ENCODE data around the gene LRFN3.

DNA sequence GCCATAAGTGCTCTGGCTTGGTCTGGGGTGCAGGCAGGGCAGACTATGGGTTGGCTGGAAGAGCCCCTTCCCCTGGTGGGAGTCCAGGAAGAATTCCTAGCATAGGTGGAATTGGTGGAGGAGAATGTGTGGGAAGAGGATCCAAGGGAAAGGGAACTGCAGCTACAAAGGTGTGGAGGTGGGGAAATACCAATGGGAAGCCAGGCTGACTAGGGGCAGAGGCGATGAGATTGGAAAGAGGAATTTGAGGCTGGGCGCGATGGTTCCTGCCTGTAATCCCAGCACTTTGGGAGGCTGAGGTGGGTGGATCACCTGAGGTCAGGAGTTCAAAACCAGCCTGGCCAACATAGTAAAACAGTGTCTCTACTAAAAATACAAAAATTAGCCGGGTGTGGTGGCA, 54.0 kb downstream of the LRFN3 start:
- TF ChIP-seq EZH2 (IDR thresholded peaks at IDR 0.05; ENCODE audit: borderline replicate concordance, low read depth, low read length, poor library complexity, severe bottlenecking), result no peak
- TF ChIP-seq, protein P1, sequence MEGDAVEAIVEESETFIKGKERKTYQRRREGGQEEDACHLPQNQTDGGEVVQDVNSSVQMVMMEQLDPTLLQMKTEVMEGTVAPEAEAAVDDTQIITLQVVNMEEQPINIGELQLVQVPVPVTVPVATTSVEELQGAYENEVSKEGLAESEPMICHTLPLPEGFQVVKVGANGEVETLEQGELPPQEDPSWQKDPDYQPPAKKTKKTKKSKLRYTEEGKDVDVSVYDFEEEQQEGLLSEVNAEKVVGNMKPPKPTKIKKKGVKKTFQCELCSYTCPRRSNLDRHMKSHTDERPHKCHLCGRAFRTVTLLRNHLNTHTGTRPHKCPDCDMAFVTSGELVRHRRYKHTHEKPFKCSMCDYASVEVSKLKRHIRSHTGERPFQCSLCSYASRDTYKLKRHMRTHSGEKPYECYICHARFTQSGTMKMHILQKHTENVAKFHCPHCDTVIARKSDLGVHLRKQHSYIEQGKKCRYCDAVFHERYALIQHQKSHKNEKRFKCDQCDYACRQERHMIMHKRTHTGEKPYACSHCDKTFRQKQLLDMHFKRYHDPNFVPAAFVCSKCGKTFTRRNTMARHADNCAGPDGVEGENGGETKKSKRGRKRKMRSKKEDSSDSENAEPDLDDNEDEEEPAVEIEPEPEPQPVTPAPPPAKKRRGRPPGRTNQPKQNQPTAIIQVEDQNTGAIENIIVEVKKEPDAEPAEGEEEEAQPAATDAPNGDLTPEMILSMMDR (conservative IDR thresholded peaks at IDR 0.05; ENCODE audit: low read depth, low read length), result no peak

All from A673 (cell line).